HCT116 (cell line): ENCODE data around the gene SSX2IP. TPM values are rescaled to one million over a fixed set of nuclear protein-coding genes. Genes with fewer than 3 reads are reported as not detected.

Experiments used
- ATAC-seq: fragments of 200-7000 bp; cut with Tn5 transposase; 2 replicates; pipeline ENCODE4 v1.9.1; 2020; ENCODE audit warnings: mild to moderate bottlenecking, moderate library complexity
- BruUV-seq: library from RNA; stranded (reverse); fragments of 400-500 nt; replicated peaks from 2 replicates; lab custom pipeline; 2021; lab: Mats Ljungman, UMichigan
- CTCF ChIA-PET: fragments of 300-600 bp; sonication (Branson Sonifier 250); formaldehyde crosslinking; loops from one replicate; lab custom pipeline; 2021; ENCODE audit warnings: antibody characterized with exemption; lab: Charles Lee
- POLR2A ChIA-PET: fragments of 300-600, 350-600 bp; sonication (Branson Sonifier 250); formaldehyde crosslinking; loops from one replicate; lab custom pipeline; 2021; ENCODE audit warnings: antibody characterized with exemption; lab: Charles Lee
- RAD21 ChIA-PET, 2 experiments: fragments of 300-600 bp; sonication (Branson Sonifier 250); formaldehyde crosslinking; loops; one replicate each; lab custom pipeline; 2023; ENCODE audit warnings: low total read pairs in 2 of 2; ENCODE audit not compliant: uncharacterized antibody in 2 of 2, unreplicated experiment in 2 of 2, low non-redundant PET in 1 of 2; lab: Charles Lee
- DNase-seq: peaks from one replicate; pipeline ENCODE4 v3.0.0-alpha.2; 2010; ENCODE audit warnings: low read depth, low spot score
- H2AFZ ChIP-seq: fragments of 200-600 bp; shearing (Covaris generic), sonication (generic); 2 replicates; pipeline ENCODE4 v1.6.1; 2017; ENCODE audit warnings: low read depth, mixed run types, mixed read lengths, antibody characterized with exemption, low read length; ENCODE audit not compliant: poor library complexity, severe bottlenecking
- H3K27ac ChIP-seq: 2 replicates; pipeline ENCODE4 v1.5.1; 2012; ENCODE audit warnings: low read depth, low read length
- H3K27me3 ChIP-seq: fragments of 200-600 bp; sonication (generic); 2 replicates; pipeline ENCODE4 v1.6.1; 2016; ENCODE audit warnings: mixed run types, low read length, mixed read lengths; ENCODE audit not compliant: insufficient read depth
- H3K36me3 ChIP-seq, 2 experiments: fragments of 200-500 bp in 1 of 2; fragments of 200-600 bp in 1 of 2; sonication (Bioruptor generic) in 1 of 2; sonication (generic) in 1 of 2; 2 replicates each; pipeline versions ENCODE4 v1.5.1 to v1.6.1; 2014 to 2016; ENCODE audit warnings: low read length in 2 of 2, inconsistent platforms in 1 of 2, mixed read lengths in 1 of 2, mixed run types in 1 of 2; ENCODE audit not compliant: insufficient read depth in 2 of 2, control insufficient read depth in 1 of 2
- H3K4me1 ChIP-seq, 2 experiments: fragments of 200-600 bp in 1 of 2; sonication (generic) in 1 of 2; 2 replicates each; pipeline versions ENCODE4 v1.5.1 to v1.6.1; 2012 to 2017; ENCODE audit warnings: low read length in 2 of 2, inconsistent platforms in 1 of 2, mild to moderate bottlenecking in 1 of 2, mixed read lengths in 1 of 2, mixed run types in 1 of 2, moderate library complexity in 1 of 2; ENCODE audit not compliant: insufficient read depth in 2 of 2, control insufficient read depth in 1 of 2
- H3K4me2 ChIP-seq: fragments of 200-600 bp; sonication (generic); 2 replicates; pipeline ENCODE4 v1.6.1; 2017; ENCODE audit warnings: mixed run types, low read length, mixed read lengths
- H3K4me3 ChIP-seq, 2 experiments: fragments of 200-600 bp in 1 of 2; sonication (generic) in 1 of 2; replicated peaks in 1 of 2; 2 replicates each; pipeline ENCODE4 v1.5.1; 2011 to 2016; ENCODE audit warnings: low read length in 2 of 2, control low read depth in 1 of 2, low read depth in 1 of 2, mild to moderate bottlenecking in 1 of 2, mixed read lengths in 1 of 2, mixed run types in 1 of 2
- H3K79me2 ChIP-seq: fragments of 200-600 bp; sonication (generic); 2 replicates; pipeline ENCODE4 v1.6.1; 2017; ENCODE audit warnings: mild to moderate bottlenecking, mixed run types, low read length, moderate library complexity, mixed read lengths; ENCODE audit not compliant: insufficient read depth
- H3K9ac ChIP-seq: fragments of 200-600 bp; sonication (generic); 2 replicates; pipeline ENCODE4 v1.6.1; 2016; ENCODE audit warnings: low read length, mixed read lengths
- H3K9me2 ChIP-seq: fragments of 200-600 bp; sonication (generic), shearing (Covaris generic); 2 replicates; pipeline ENCODE4 v1.6.1; 2017; ENCODE audit warnings: mixed run types, mild to moderate bottlenecking, moderate library complexity; ENCODE audit not compliant: insufficient read depth
- H3K9me3 ChIP-seq, 2 experiments: fragments of 200-500 bp in 1 of 2; fragments of 200-600 bp in 1 of 2; sonication (Bioruptor generic) in 1 of 2; sonication (generic) in 1 of 2; 2 replicates each; pipeline ENCODE4 v1.6.1; 2014 to 2017; ENCODE audit warnings: low read length in 2 of 2, mixed read lengths in 2 of 2, inconsistent platforms in 1 of 2, low read depth in 1 of 2, mild to moderate bottlenecking in 1 of 2, mixed run types in 1 of 2, moderate library complexity in 1 of 2; ENCODE audit not compliant: control insufficient read depth in 1 of 2, insufficient read depth in 1 of 2
- H4K20me1 ChIP-seq: fragments of 200-600 bp; sonication (generic), shearing (Covaris generic); 2 replicates; pipeline ENCODE4 v1.6.1; 2017; ENCODE audit warnings: mixed run types, mild to moderate bottlenecking, moderate library complexity; ENCODE audit not compliant: insufficient read depth
- CBX3 ChIP-seq: IDR thresholded peaks from 2 replicates; pipeline ENCODE4 v1.6.1; 2012; ENCODE audit warnings: low read depth
- CEBPB ChIP-seq: IDR thresholded peaks from 2 replicates; pipeline ENCODE4 v1.6.1; 2012; ENCODE audit warnings: low read depth
- EGR1 ChIP-seq: IDR thresholded peaks from 2 replicates; pipeline ENCODE4 v1.6.1; 2012; ENCODE audit warnings: low read depth
- EZH2 ChIP-seq: fragments of 200-600 bp; sonication (generic); IDR thresholded peaks from 2 replicates; pipeline ENCODE4 v1.6.1; 2017; ENCODE audit warnings: antibody characterized with exemption, mixed run types
- FOSL1 ChIP-seq: IDR thresholded peaks from 2 replicates; pipeline ENCODE4 v1.6.1; 2012; ENCODE audit warnings: low read depth
- JUND ChIP-seq: IDR thresholded peaks from 2 replicates; pipeline ENCODE4 v1.6.1; 2012
- POLR2A ChIP-seq: IDR thresholded peaks from 2 replicates; pipeline ENCODE4 v1.7.0; 2011; ENCODE audit warnings: borderline replicate concordance; ENCODE audit not compliant: insufficient read depth, insufficient read length; ENCODE audit errors: extremely low read depth
- RAD21 ChIP-seq: IDR thresholded peaks from 2 replicates; pipeline ENCODE4 v1.6.1; 2012; ENCODE audit warnings: low read depth, mild to moderate bottlenecking
- SIN3A ChIP-seq: IDR thresholded peaks from 2 replicates; pipeline ENCODE4 v1.6.1; 2012; ENCODE audit warnings: low read depth
- SP1 ChIP-seq: IDR thresholded peaks from 2 replicates; pipeline ENCODE4 v1.6.1; 2012; ENCODE audit warnings: low read depth
- ZFX ChIP-seq: fragments of 450-650 bp; IDR thresholded peaks from 2 replicates; pipeline ENCODE4 v1.6.1; 2017
- ZNF274 ChIP-seq: fragments of 200-500 bp; sonication (Bioruptor generic); IDR thresholded peaks from 2 replicates; pipeline ENCODE4 v1.6.1; 2014; ENCODE audit warnings: mild to moderate bottlenecking, low read depth, low read length, inconsistent platforms
- intact Hi-C: fragments of 100-400 bp; cut with micrococcal nuclease; formaldehyde crosslinking; loops from 2 replicates; pipeline ENCODE4 v1.10.0; 2022
- total RNA-seq: library from RNA; stranded (reverse); gene quantifications from one replicate; pipeline ENCODE4 v1.2.1, GENCODE V29; 2021; ENCODE audit not compliant: unreplicated experiment
- TF ChIP-seq, protein P1 (sequence below): IDR thresholded peaks from 2 replicates; pipeline ENCODE4 v1.6.1; 2012
- TF ChIP-seq, protein P2 (sequence below): IDR thresholded peaks from 2 replicates; pipeline ENCODE4 v1.6.1; 2012; ENCODE audit warnings: low read depth
- TF ChIP-seq, protein P3 (sequence below): IDR thresholded peaks from 2 replicates; pipeline ENCODE4 v1.6.1; 2012
- TF ChIP-seq, protein P4 (sequence below): IDR thresholded peaks from 2 replicates; pipeline ENCODE4 v1.6.1; 2011; ENCODE audit warnings: mild to moderate bottlenecking, low read length, moderate library complexity; ENCODE audit not compliant: insufficient replicate concordance; ENCODE audit errors: extremely low read depth

The SSX2IP gene
- total RNA-seq, 1 experiment from 2014 or later, result 51.5 TPM

DNA sequence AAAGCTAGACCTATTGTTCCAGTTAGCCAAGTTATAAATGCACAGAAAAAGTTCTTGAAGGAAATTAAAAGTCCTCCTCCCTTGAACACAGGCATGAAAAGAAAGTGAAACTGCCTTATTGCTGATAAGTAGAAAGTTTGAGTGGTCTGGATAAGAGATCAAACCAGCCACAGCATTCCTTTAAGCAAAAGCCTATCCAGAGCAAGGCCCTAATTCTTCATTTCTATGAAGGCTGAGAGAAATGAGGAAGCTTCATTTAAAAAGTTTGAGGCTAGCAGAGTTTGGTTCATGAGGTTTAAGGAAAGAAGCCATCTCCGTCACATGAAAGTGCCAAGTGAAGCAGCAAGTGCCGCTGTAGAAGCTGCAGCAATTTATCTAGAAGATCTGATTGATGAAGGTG is 2.7 kb upstream of the SSX2IP start:
- Histone ChIP-seq H4K20me1 (no peaks in the 10 kb centered on the region), H3K79me2 (peaks cover 18% of the 10 kb centered on the region), H3K4me1 (peaks cover 8 to 20% of the 10 kb centered on the region in 2 experiments), H3K9me2 (no peaks in the 10 kb centered on the region), H3K36me3 (no peaks in the 10 kb centered on the region), H3K4me3 (no peak overlapping the region), H3K9ac (no peak overlapping the region), H2AFZ (no peak overlapping the region), H3K27ac (no peak overlapping the region), H3K27me3 (no peaks in the 10 kb centered on the region), H3K9me3 (no peaks in the 10 kb centered on the region), H3K4me2 (no peak overlapping the region)
- TF ChIP-seq, protein P1, sequence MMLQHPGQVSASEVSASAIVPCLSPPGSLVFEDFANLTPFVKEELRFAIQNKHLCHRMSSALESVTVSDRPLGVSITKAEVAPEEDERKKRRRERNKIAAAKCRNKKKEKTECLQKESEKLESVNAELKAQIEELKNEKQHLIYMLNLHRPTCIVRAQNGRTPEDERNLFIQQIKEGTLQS, result no peak
- TF ChIP-seq EZH2, result no peak
- TF ChIP-seq RAD21, result no peak
- TF ChIP-seq EGR1, result no peak
- ATAC-seq (no peak), DNase-seq (no peak)
- intact Hi-C loops, result no loop called here
- ChIA-PET POLR2A (no interaction called here), CTCF (no interaction called here), RAD21 (no interaction called here)
- no TSS peak for BruUV-seq

DNA sequence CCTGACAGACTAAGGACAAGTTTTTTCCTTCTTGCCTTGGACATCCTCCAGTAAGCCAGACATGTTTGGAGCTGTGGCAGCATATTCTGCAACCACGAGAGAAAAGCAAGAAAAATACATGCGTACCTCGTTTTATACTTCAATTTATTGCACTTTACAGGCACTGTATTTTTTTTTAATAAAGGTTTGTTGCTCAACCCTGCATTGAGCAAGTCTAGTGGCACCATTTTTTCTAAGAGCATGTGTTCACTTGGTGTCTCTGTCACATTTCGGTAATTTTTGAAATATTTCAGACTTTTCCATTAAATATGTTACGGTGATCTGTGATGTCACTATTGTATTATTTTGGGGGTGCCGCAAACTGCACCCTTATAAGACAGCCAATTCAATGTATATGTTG is 2.1 kb upstream of the SSX2IP start:
- H4K20me1 ChIP-seq, result no peaks in the 10 kb centered on the region
- no peak overlapping the region for H3K27ac ChIP-seq
- peaks cover 25% of the 10 kb centered on the region for H3K79me2 ChIP-seq
- no peak for DNase-seq
- no peak overlapping the region for H3K4me2 ChIP-seq
- H3K9ac ChIP-seq, result no peak overlapping the region
- no peaks in the 10 kb centered on the region for H3K9me2 ChIP-seq
- H3K36me3 ChIP-seq, result no peaks in the 10 kb centered on the region
- H2AFZ ChIP-seq, result no peak overlapping the region
- intact Hi-C loops, result no loop called here
- ChIA-PET RAD21 (no interaction called here), POLR2A (no interaction called here), CTCF (no interaction called here)
- ATAC-seq, result no peak
- no peaks in the 10 kb centered on the region for H3K27me3 ChIP-seq
- H3K9me3 ChIP-seq, result no peaks in the 10 kb centered on the region
- H3K4me1 ChIP-seq, result peaks cover 7 to 19% of the 10 kb centered on the region in 2 experiments
- BruUV-seq, result no TSS peak
- H3K4me3 ChIP-seq, result no peak overlapping the region
- TF ChIP-seq POLR2A (no peak), EZH2 (no peak), CBX3 (no peak), ZNF274 (no peak), RAD21 (no peak), SP1 (no peak), CEBPB (no peak), FOSL1 (no peak), ZFX (no peak), JUND (no peak), EGR1 (no peak), SIN3A (no peak)
- TF ChIP-seq, protein P1, result no peak
- TF ChIP-seq, protein P2, sequence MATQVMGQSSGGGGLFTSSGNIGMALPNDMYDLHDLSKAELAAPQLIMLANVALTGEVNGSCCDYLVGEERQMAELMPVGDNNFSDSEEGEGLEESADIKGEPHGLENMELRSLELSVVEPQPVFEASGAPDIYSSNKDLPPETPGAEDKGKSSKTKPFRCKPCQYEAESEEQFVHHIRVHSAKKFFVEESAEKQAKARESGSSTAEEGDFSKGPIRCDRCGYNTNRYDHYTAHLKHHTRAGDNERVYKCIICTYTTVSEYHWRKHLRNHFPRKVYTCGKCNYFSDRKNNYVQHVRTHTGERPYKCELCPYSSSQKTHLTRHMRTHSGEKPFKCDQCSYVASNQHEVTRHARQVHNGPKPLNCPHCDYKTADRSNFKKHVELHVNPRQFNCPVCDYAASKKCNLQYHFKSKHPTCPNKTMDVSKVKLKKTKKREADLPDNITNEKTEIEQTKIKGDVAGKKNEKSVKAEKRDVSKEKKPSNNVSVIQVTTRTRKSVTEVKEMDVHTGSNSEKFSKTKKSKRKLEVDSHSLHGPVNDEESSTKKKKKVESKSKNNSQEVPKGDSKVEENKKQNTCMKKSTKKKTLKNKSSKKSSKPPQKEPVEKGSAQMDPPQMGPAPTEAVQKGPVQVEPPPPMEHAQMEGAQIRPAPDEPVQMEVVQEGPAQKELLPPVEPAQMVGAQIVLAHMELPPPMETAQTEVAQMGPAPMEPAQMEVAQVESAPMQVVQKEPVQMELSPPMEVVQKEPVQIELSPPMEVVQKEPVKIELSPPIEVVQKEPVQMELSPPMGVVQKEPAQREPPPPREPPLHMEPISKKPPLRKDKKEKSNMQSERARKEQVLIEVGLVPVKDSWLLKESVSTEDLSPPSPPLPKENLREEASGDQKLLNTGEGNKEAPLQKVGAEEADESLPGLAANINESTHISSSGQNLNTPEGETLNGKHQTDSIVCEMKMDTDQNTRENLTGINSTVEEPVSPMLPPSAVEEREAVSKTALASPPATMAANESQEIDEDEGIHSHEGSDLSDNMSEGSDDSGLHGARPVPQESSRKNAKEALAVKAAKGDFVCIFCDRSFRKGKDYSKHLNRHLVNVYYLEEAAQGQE, result no peak
- TF ChIP-seq, protein P3, sequence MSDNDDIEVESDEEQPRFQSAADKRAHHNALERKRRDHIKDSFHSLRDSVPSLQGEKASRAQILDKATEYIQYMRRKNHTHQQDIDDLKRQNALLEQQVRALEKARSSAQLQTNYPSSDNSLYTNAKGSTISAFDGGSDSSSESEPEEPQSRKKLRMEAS, result no peak
- TF ChIP-seq, protein P4, sequence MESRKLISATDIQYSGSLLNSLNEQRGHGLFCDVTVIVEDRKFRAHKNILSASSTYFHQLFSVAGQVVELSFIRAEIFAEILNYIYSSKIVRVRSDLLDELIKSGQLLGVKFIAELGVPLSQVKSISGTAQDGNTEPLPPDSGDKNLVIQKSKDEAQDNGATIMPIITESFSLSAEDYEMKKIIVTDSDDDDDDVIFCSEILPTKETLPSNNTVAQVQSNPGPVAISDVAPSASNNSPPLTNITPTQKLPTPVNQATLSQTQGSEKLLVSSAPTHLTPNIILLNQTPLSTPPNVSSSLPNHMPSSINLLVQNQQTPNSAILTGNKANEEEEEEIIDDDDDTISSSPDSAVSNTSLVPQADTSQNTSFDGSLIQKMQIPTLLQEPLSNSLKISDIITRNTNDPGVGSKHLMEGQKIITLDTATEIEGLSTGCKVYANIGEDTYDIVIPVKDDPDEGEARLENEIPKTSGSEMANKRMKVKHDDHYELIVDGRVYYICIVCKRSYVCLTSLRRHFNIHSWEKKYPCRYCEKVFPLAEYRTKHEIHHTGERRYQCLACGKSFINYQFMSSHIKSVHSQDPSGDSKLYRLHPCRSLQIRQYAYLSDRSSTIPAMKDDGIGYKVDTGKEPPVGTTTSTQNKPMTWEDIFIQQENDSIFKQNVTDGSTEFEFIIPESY, result no peak
